Mesothelial cell of epicardium (in vitro differentiated cells): ENCODE results near the gene LRATD1. TPM values are rescaled to one million over a fixed set of nuclear protein-coding genes. Genes with fewer than 3 reads are reported as not detected.
A peak's percentile ranks its signal among the peaks of the same experiment; 100 is the strongest.

Experiments
- DNase-seq, 2 experiments: peaks; one replicate each; pipeline ENCODE4 v3.0.0; 2021; ENCODE audit warnings: low spot score in 2 of 2; ENCODE audit not compliant: unreplicated experiment in 2 of 2
- H3K27ac Mint-ChIP-seq: 2 replicates; pipeline ENCODE4 v1.8.0; 2021; ENCODE audit warnings: mixed read lengths
- H3K27me3 Mint-ChIP-seq: 2 replicates; pipeline ENCODE4 v1.8.0; 2021; ENCODE audit warnings: low read depth, mixed read lengths
- H3K36me3 Mint-ChIP-seq: 2 replicates; pipeline ENCODE4 v1.8.0; 2021; ENCODE audit warnings: mixed read lengths
- H3K4me1 Mint-ChIP-seq: 2 replicates; pipeline ENCODE4 v1.8.0; 2021; ENCODE audit warnings: mixed read lengths
- H3K4me3 Mint-ChIP-seq: 2 replicates; pipeline ENCODE4 v1.8.0; 2021; ENCODE audit warnings: mild to moderate bottlenecking, moderate library complexity, mixed read lengths
- H3K9me3 Mint-ChIP-seq: 2 replicates; pipeline ENCODE4 v1.8.0; 2021; ENCODE audit warnings: mixed read lengths
- CTCF ChIP-seq: fragments of 200-600 bp; sonication (generic); IDR thresholded peaks from one replicate; pipeline ENCODE4 v1.5.0; 2021; ENCODE audit warnings: antibody characterized with exemption; ENCODE audit not compliant: unreplicated experiment
- total RNA-seq: library from RNA; stranded (reverse); gene quantifications from 3 replicates; pipeline ENCODE4 v1.2.1, GENCODE V29; 2021

LRATD1 gene, protein sequence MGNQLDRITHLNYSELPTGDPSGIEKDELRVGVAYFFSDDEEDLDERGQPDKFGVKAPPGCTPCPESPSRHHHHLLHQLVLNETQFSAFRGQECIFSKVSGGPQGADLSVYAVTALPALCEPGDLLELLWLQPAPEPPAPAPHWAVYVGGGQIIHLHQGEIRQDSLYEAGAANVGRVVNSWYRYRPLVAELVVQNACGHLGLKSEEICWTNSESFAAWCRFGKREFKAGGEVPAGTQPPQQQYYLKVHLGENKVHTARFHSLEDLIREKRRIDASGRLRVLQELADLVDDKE
- 2.2 to 2.6 TPM (median 2.4 TPM) in 3 replicates for total RNA-seq

DNA sequence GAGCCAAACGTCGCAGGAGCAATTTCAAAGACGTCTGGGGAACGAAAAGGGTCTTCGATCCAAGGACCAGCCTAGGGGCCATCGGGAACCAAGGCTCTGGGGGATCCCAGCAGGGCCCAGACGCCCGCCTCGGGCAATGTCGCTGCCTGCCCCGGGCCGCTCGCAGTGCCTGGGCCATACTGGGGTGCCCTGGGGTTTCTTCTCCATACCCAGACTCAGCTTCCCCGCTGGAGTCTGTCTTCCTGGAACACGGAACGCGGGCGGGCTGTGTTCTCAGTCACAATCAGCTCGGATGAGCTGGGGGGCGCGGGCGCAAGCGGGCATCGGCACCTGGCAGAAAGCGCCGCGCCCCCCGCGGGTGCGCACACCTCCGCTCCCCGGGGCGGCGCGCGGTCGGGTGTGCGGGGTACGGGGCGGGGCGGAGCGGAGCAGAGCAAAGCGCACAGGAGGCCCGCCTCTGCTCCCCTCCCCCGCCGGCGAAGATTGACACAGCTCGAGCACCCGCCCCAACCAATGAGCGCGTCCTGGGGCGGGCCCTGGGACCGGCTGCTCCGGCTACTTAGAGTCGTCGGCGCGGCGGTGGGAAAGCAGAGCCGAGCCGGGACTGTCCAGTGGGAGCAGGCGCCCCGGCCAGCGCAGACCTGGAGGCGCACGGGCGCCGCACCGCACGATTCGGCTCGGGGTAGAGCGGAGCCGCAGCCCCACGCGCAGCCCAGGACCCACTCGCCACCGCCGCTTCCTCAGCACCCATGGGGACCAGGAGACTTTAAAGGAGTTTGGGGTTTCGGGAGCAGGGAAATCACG, at the start of gene LRATD1:
TSS of gene LRATD1 (plus strand) at position 585 of the 804 bp plus-strand sequence. CDS start 1,263 bp downstream, outside the sequence.
- no peak for TF ChIP-seq CTCF
- DNase-seq, result peak; percentile 84 to 91
- Mint-ChIP-seq H3K4me1 (peaks cover 24% of the 10 kb centered on the region), H3K27ac (no peak within 1 kb of the TSS), H3K4me3 (peak within 1 kb of the TSS; percentile 72), H3K27me3 (peaks cover 90% of the 10 kb centered on the region), H3K9me3 (no peaks in the 10 kb centered on the region), H3K36me3 (no peaks in the 10 kb centered on the region)

DNA sequence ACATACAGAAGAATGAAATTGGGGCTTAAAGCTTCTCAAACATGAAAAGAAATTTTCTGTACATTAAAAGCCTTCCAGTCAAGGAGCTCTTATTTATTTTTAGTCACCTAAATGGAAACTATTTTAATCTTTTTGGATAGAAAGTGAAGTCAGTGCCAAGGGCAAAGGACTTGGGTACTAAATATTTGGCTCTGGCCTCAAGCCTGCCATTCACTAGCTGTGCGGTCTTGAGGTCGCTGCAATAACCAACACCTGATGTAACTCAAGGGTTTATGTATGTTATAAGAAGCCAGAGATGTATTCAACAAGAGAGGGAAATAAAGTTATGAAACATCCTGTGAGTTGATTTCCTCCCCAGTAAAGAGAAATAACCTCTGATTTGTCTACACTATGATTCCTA, 49.5 kb upstream of the LRATD1 start:
- no peak for DNase-seq
- Mint-ChIP-seq H3K27ac (no peak overlapping the region), H3K9me3 (no peaks in the 10 kb centered on the region), H3K4me3 (no peak overlapping the region), H3K4me1 (no peaks in the 10 kb centered on the region), H3K27me3 (peaks cover 2% of the 10 kb centered on the region), H3K36me3 (no peaks in the 10 kb centered on the region)
- TF ChIP-seq CTCF, result no peak

DNA sequence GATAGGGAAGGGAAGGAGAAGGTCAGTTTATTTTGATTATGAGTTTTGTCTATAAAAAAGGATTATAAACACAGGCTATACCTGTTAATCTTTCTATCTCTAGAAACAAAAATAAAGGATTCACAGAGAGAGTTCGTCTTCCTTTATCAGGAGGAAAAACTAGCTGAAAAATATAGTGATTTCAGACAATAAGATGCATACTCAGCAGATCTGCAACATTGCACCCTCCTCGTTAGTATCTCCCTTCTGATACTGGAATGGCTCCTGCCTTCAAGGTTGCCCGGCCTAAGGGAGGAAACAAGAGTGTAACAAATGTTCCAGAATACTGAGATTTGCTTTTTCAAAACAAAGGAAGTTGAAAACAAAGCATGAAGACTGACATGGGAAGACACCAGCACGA, 48.7 kb upstream of the LRATD1 start:
- DNase-seq, result no peak
- TF ChIP-seq CTCF, result no peak
- H3K27ac Mint-ChIP-seq, result no peak overlapping the region
- no peak overlapping the region for H3K4me3 Mint-ChIP-seq
- no peaks in the 10 kb centered on the region for H3K4me1 Mint-ChIP-seq
- H3K27me3 Mint-ChIP-seq, result peaks cover 2% of the 10 kb centered on the region
- no peaks in the 10 kb centered on the region for H3K9me3 Mint-ChIP-seq
- no peaks in the 10 kb centered on the region for H3K36me3 Mint-ChIP-seq

GRCh38 chr2:14587119-14587518, 45.4 kb upstream of the LRATD1 start:
- Mint-ChIP-seq H3K9me3 (no peaks in the 10 kb centered on the region), H3K4me3 (no peak overlapping the region), H3K4me1 (no peaks in the 10 kb centered on the region), H3K27me3 (peaks cover 5% of the 10 kb centered on the region), H3K36me3 (no peaks in the 10 kb centered on the region), H3K27ac (no peak overlapping the region)
- no peak for TF ChIP-seq CTCF
- no peak for DNase-seq

DNA sequence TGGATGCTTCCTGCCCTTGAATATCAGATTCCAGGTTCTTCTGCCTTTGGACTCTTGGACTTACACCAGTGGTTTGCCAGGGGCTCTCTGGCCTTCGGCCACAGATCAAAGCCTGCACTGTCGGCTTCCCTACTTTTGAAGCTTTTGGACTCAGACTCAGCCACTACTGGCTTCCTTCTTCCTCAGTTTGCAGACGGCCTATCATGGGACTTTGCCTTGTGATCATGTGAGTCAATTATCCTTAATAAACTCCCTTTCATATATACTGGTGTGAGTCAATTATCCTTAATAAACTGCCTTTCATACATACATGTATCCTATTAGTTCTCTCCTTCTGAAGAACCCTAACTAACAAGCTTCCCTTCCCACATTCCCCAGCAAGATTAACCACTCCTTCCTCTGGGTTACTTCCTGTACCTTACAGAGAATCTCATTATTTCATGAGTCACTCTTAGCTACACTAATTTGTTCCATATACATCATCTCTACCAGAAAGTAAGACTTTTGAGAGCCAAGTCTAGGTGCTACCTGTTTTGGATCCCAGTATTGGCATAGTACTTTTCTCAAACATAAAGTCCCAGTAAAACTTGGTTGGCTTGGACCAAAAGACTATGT, 31.3 kb upstream of the LRATD1 start:
- Mint-ChIP-seq H3K27ac (no peak overlapping the region), H3K4me3 (no peak overlapping the region), H3K27me3 (peaks cover 22% of the 10 kb centered on the region), H3K4me1 (no peaks in the 10 kb centered on the region), H3K9me3 (no peaks in the 10 kb centered on the region), H3K36me3 (no peaks in the 10 kb centered on the region)
- TF ChIP-seq CTCF, result no peak
- DNase-seq, result no peak
